Activated CD8-positive, alpha-beta memory T cell treated with anti-CD3 and anti-CD28 coated beads, Interleukin-2, amount 50 U/mL, for 4 hours (primary cell): ENCODE measurements around the gene CIB1.

ENCODE experiments used
- DNase-seq: peaks from one replicate; pipeline ENCODE4 v3.0.0-alpha.2; 2020

Gene CIB1

DNA sequence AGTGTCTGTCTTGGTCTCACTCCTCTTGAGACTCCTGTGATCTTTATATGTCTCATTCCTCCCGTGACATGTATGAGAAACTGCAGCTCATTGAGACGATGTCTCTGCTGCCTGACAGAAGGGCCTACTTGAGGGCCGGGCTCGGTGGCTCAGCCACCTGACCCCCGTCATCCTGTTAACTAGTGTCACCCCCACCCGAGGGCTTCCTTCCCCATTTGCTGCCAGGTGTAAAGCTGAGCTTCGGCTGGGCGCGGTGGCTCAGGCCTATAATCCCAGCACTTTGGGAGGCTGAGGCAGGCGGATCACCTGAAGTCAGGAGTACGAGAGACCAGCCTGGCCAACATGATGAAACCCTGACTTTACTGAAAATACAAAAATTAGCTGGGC lies 19.9 kb downstream of the CIB1 start:
- no peak for DNase-seq

DNA sequence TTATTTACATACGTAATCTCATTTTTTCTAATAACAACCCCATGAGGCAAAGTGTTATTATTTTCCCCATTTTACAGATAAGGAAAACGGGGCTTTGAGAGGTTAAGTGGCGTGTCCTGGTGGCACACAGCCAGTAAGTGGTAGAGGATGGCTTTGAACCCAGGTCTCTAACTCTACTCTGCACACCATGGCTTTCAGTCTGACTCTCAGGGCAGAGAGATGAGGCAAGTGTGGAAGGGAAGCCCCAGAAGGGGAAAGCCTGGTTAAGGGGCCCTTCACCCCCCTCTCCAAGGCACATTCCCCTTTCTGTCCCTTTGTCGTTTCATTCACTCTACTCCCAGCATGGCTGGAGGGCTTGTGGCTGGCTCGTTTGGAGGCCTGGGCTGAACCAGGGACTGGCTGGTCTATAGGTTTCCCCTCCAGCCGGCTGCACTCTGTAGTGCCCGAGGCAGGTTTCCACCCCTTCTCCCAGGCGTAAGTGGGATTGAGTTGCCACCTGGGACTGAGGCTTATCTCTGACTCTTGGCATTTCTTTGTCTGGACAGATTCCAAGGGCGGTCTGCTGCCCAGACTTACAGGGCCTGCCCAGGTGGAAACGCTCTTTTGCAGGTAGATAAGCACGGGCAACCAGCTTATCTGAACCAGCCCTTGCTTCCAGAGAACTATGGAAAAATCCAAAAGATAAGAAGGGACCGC lies 20.5 kb downstream of the CIB1 start:
- no peak for DNase-seq

DNA sequence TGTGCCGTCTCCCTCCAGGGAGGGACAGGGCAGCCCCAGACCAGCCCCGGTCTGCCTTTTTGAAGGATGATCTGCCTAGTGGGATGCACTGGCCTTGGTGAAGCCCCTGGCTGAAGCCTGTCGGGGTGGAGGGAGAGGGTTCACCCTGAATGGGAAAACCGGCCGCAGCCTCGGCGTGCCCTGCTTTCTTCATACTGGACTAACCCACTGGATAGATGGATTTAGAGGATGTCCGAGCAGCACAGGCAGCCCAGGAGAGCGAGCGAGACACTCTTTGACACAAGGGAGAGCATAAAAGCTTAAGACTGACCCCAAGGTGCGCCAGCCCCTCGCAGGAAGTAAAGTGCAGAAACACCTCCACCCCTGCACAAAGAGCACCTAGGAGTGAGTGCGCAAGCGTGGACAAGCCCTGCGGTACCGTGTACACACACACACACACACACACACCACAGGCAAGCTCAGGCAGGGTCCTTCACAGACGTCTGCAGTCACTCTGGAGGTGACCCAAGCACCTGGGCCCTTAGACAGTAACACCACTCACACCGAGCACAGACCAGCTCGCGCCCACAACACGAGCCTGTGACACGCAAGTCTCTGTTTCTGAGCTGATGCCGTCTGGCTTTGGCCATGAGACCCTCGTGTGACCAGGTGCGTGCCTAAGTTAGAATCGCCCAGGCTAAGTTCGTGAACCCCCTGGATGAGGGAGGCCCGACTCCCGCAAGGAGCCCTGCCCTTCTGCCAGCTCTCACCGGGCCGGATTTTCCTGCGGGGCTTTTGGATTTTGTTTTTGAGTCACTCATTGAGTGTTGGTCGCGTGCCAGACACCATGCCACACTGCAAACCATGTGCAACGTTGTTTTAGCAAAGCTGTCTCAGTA lies 21.3 kb downstream of the CIB1 start:
- DNase-seq = no peak

DNA sequence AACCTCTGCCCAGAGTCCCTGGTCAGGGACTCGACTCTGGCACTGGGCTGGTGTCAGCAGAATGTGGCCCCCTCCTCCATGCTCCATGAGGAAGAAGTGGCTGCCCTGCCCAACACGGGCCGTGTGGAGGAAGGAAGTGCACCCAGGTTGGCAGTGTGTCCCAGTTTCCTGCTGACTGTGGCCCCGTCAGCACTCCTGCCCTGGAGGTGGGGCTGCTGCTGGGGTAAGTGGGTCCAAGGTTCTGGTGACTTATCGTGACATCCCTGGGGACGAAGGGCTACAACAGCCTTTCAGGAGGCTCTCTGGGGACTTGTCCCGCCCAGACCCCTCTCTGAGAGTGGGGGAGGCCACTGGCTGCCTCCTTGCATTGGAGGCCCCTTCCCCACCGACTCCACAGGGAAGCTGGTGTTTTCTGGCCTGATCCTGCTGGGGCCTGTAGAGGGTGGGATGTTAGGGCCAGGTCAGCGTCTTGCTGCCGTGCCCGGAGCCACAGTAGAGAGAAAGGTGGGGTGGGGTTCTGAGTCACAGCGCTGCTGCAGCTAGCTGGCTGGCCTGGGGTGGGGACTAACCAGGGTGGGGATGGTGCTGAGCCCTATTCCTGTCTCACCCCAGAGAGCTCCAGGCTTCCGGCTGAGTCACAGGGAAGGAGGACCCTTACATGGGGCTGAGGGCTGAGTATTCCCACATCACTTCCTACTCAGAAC lies 22.1 kb downstream of the CIB1 start:
- DNase-seq = no peak

DNA sequence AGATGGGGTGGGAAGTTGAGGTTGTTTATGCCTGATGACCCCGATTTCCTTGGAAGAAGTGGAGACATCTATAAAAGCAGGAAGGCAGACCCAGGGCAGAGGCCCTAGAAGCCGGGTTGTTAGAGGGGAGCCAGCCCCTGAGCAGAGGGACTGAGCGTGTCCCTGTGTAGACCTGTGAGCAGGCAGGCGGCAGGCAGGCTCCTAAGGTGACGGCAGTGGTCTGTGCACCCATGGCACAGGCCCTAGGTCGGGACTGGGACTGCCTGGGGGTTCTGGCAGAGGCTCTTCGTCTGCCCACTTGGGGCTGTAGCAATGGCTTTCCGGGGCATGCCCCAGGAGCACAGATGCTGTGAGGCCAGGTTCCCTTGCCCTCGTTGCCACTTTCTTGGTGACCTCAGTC lies 22.7 kb downstream of the CIB1 start:
- no peak for DNase-seq

DNA sequence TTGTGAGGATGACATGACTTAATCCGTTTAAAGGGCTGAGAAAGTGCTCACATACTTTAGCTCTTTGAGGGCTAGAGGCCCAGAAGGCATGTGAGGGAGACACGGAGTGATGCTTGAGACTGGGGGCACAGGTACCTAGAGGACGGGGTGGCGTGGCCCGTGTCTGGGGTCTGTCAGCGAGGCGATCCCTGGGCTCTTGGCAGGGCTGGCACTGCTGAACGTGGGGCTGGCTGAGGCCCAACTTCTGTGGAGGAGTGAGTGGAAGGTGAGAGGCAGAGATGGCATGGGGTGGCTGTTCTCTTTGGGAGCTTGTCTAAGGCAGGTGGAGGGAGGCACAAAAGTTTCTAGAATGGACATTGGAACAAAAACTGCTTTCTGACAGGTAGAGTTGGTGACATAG lies 23.1 kb downstream of the CIB1 start:
- DNase-seq = no peak

DNA sequence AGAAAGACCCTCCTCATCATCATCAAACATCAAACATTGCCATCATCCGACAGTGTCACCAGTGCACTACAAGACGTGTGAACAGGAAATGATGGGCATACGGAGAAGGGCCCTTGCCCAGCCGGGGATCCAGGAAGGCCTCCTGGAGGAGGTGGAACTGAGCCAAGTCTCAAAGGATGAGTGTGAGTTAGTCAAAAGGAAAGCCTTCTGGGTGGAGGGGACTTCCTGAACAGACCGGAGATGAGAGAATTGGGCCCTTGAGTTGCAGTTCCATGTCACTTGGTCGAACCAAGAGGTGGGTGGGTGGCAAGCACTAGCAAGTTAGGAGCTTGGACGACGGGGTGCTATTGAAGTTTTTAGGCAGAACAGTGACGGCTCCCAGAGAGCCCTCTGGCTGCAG lies 24.1 kb downstream of the CIB1 start:
- no peak for DNase-seq

DNA sequence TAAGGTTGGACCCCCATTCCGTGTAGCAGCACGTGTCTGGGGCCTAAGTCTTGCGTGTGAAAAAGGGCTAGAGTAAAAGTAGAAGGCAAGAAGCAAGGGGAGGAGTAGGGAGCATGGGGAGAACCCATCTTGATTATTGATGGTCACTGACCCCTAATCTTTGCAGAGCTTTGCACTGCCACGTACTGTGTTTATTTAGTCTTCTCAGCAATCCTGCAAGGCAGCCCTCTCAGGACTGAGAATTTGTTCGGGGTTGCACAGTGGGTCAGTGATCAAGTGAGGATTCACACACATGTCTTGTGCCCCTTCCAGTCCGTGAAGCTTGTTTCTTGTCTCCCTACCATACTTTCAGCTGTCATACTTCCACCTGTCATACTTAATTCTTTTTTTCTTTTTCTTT lies 25.4 kb downstream of the CIB1 start:
- no peak for DNase-seq

DNA sequence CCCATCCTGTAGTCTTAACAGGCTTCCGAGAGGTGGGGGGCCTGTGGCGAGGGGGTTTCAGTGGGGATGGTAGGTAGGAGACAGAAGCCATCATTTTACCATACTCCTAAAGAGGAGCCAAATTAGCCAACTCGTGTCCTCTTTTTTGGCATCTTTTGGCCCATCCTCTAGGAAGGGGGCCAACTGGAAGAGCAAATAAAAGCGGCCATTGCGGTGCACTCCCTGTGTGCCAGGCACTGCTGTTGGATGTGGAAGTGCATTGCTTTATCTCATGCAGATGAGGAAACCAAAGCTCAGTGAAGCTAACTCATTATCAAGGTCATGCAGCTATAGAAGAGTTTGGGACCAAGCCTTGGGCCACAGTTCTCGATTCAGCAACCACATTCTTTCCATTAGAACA lies 26.5 kb downstream of the CIB1 start:
- DNase-seq = no peak

DNA sequence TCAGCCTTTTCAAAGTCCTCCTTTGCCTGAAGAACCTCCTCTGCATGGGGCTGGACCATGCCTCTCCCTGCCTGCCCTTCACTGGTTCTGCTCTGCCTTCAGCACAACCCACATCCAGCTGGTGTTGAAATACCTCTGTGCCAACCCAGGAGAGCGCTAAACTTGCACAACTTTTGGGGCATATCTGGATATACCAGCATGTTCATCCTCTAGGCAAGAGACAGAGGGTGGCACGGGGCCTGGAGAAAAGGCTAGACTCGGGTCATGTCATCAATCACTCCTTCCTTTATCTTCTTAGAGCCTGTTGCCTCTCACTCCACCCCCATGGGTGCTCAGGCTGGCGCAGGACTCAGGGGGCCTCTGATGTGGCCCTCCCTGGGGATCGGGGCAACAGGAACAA lies 27.9 kb downstream of the CIB1 start:
- no peak for DNase-seq

DNA sequence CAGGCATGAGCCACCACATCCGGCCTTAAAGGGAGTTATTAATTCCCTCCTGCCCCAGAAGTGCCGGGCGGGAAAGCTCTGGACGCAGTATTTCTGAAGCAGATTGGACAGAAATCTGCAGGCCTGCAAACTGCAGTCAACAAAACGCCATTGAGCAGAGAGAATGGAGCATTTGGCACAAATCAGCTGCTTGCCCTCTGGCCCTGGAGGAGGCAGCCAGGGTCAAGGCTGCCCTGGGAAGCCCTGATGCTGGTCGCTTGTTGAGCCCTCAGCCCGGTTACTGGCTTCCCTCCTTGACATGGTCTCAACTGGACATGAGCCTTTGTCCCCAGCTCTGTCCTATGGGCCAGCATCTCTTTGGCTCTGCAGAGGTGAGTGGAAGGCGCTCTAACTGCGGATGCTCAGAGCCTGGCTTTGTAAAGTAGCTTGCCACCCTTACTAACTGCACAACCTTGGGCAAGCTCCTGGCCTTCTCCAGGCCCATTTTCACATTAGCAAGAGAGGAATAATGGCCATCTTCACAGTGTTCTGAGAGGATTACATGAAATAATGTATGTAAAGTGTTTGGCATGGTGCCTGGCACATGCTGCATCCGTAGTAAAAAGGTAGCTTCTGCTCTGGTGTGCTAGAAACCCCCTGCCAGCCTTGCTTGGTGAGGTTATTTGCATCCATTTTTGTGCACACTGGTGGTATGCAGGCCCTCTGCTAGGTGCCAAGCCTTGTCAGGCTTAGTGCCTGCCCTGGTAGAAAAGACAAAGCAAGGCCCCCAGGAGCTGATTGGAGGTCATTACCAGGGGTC lies 28.5 kb downstream of the CIB1 start:
- no peak for DNase-seq

DNA sequence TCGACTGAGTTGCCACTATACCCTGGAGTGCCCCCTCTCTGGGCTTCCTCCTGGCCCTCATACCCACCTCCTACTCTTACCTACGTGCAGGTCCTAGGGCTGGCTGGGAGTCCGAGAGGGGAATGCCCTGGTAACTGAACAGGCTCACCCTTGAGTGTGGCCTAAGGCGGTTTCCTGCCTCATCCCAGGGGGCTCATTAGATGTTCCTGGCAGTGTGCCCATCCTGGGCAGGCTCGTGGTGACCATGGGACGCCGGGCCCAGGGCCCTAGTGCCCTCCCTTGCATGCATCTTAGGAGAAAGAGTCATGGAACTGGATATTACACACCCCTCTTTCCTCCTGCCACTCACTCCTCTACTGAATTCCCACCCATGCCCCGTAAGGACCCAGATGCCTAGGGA lies 29.8 kb downstream of the CIB1 start:
- no peak for DNase-seq

DNA sequence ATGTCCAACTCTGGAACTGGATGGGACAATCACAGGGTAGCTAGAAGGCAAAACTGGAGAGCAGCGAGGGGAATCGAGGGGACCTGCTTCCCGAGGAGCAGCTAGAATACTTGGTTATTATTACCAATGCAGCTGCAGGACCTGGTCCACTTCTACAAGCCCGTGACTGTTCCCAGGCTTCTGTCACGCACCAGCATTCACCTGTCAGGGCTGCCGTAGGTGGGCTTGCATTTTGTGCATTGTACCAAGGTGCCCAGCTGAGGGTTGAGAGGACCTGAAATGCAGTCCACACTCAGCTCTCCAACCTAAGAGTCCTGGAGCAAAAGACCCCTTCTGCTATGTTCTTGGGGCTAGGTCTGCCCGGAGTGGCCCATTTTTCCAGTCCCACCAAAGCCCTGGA lies 30.3 kb downstream of the CIB1 start:
- DNase-seq = no peak

DNA sequence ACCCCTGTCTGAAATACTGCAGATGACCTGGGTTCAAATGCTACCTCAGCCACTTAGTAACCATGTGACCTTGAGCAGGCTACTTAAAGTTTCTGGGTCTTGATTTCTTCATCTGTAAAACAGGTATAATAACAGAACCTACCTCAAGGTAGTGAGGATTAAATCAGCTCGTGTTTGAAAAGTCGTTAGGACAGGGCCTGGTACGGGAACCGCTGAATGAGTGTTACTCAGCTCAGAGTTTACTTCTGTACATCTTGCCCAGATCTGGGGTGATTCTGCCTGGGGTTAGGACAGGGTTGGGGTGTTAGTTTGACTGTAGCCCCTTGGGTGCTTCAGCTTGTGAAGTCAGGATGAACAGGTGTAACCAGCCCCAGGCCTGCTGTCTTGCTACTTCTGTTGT lies 30.8 kb downstream of the CIB1 start:
- no peak for DNase-seq

DNA sequence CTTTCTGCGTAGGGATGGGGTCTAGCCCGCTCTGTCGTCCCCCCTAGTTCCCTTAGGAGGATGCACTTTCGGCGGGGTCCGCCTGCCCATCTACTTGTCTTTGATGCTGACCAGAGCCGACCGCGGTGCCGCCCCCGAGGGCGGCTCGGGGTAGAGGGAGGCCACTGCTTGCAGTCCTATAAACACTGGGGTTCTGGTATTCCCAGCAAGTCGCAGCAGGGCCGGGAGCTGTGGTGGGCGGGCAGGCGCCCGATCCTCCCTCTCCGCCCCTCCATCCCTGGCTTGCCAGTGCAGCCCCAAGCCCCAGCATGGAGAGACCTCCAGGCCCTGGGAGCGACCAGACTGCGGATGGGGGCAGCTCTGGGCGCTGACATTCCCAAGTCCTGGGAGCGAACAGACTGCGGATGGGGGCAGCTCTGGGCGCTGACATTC lies 31.8 kb downstream of the CIB1 start:
- no peak for DNase-seq

DNA sequence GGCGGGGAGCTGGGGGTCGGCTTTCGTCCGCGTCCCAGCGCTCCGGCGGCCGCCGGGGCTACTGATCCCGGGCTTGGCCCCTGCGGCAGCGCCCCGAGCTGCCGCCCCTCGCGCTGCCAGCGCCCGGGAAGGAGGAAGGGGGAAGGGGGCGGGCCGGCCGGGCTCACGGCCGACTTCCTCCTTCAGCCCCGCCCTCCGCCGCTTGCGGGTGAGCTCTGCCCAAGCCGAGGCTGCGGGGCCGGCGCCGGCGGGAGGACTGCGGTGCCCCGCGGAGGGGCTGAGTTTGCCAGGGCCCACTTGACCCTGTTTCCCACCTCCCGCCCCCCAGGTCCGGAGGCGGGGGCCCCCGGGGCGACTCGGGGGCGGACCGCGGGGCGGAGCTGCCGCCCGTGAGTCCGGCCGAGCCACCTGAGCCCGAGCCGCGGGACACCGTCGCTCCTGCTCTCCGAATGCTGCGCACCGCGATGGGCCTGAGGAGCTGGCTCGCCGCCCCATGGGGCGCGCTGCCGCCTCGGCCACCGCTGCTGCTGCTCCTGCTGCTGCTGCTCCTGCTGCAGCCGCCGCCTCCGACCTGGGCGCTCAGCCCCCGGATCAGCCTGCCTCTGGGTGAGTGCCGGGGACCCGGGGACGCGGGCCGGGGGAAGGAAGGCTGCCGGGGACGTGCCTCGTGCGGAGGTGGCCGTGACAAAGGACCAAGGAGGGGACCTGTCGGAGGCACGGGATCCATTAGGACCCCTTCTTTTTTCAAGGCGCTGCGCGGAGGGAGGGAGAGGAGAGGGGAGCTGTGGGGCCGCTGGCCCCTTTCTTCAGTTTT lies 32.4 kb downstream of the CIB1 start, which contains the start of gene SEMA4B:
Gene SEMA4B (plus strand): TSS at position 201 of the 814 bp plus-strand sequence. CDS start 249 bp downstream, at position 450.
- peak; percentile 69 for DNase-seq

DNA sequence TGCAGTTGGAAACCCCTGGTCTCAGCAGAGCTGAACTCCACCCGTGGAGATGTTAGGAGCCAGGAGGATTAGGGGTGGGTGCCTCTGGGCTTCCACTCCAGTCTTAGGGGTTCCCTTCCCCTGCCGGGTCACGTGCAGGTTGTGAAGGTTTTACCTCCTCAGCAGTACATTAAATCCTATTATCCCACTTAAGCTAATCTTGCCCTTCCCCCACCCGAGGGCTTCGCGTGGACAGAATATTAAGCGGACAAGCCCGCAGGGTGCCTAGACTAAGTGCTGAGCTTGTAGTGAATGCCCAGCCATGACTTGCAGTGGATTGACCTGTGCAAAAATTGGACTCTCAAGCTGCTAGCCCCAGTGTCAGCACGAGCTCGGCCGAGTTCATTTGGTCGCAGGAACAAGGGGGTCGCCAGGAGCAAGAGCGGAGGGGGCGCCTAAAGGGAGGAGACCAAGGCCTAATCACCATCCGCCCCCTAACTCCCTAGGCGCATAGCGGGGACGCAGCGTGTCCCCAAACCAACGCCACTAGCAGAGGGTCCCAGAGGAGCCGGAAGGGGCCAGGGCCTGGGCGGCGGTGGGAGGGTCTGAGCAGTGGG lies 33.1 kb downstream of the CIB1 start:
- no peak for DNase-seq

DNA sequence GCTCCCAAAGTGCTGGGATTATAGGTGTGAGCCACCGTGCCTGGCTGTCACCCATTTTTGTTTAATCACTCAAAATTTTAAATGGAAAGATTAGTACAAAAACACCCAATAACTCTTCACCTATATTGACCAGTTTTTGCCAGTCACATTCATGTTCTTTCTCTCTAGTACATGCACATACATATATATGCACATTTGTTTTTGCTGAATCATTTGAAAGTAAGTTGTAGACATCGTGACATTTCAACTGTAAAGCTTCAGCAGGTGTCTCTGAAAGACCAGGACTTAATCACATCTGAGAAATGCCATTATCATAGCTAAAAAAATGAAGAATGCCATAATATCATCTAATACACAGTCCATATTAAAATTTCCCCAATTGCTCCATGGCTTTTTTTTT lies 39.1 kb downstream of the CIB1 start:
- DNase-seq = no peak

DNA sequence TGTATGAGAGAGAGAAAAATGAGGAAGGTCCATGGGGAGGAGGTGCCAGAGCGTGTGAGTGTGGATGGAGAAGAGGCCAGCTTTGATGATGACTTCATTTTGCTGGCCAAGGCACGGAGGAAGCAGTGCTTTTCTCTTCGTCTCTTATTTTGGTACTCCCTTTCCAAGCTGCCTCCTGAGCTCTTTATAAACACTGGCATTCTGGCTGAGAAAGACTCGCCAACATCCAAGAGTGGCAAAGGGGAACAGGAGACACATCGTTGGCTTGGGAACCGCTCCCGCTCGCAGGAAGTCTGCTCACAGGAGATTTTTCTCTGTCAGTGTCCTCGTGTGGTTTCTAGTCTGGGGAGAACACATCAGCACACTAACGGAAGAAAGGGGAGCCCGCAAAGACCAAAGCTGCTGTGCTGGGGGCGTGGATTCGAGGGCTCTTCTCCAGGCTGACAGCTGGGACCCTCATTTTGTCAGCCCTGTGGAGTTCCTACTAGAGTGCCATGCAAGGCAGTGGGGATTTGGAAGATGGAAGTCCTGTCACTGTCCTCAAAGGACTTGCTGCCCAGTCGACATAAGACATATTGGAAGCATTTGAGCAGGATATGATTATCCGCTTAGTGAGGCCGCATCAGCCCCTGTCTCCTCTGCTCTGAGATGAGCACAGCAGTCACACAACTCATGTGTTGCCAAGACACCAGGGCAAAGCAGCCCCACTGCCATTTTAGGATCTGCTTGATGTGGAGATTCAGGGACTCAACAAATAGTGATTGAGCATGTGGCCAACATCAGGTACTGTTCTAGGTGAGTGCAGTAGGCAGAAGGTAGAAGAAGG lies 40.6 kb downstream of the CIB1 start:
- no peak for DNase-seq

DNA sequence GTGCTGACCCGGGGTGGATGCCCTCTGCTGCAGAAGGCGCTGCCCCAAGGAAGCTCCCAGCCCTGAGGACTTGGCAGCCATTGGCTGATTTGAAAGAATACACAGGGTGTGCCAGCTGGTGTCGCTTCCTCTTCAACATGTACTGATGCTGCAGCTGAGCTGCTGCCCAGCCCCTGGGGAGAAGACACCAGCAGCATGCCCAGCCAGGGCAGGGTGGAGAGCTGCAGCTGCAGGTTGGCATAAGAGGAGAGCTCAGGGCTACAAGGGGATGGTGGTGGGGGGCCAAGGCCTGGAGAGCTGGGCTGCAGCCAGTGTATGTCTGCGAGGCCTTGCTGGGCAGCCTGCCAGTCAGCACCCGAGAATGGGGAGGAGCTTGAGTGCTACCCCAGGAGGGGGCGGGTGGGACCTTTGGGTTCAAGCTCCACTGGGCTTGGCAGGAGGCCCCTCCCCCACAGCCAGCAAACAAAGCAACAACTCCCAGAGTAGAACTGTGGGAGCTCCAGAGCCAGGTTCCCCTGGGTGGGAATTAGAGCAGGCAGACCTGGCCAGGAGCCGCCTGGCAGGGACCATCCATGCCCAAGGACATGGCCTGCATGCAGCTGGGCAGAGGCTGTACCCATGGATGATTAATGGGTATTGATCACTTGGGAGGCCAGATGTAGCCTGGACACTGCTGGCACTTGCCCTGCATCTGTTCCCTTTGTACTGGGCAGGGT lies 41.8 kb downstream of the CIB1 start:
- no peak for DNase-seq
